HG02870 (cell line): ENCODE data around the gene DAPK1.
"Not testable (repeated sequence)": the region's sequence is repeated elsewhere in the genome, so short reads cannot be mapped to it uniquely, and the experiment has no call there.

Experiments
- ATAC-seq: cut with Tn5 transposase; IDR thresholded peaks from one replicate; pipeline ENCODE4 v1.9.1; 2021; ENCODE audit warnings: mild to moderate bottlenecking, moderate library complexity; ENCODE audit not compliant: unreplicated experiment

DAPK1 gene

GRCh38 chr9:87729246-87729645, 231.6 kb downstream of the DAPK1 start:
- ATAC-seq = no peak

DNA sequence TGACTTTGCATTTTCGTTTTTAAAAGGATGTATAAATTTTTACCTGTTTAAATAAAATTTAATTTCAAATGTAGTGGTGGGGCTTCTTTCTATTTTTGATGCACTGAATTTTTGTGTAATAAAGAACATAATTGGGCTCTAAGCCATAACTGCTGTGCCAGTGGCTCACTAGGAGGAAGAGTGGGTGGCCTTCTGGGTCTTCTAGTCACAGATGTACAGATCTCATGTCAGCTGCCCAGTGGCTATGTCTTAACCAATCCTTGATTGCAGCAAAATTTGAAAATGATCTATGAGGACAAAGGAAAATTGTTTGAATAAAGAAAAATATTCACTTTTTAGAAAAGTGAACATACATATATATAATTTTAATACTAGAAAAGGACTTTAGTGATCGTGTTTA, 233.7 kb downstream of the DAPK1 start:
- ATAC-seq = no peak

DNA sequence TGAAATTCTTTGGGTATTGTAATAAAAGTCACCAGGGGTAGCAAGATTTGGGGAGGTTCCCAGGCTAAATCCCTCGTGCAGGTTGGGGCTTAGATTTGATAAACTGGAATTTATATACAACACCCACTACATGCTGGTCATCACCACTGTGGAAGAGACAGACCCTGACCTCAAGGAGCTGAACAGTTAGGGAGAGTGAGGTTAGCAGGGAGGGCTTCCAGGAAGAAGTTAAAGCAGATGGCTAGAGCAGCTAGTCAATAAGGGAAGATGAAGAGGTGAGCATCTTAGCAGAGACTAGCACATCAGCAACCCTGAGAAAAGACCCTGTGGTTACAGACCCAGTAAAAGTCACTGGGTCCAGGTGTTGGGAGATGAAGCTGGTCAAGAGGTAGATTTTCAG, 234.7 kb downstream of the DAPK1 start:
- no peak for ATAC-seq

DNA sequence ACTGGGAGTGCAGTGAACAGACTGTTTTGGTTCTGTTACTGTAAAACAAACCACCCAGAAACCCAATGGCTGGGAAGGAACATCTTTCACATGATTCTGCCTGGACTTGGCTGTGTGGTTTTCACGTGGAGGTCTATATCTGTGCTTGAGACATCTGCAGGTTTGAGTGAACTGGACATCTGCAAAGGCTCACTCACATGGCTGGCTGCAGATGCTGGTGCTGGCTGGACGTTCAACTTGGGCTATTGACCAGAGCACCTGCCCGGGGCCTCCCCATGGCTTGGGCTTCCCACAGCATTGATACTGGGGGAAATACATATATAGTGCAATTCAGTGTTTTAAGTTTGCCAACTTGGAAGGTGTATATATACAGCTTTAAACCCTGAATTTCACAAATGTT, 235.1 kb downstream of the DAPK1 start:
- no peak for ATAC-seq

GRCh38 chr9:87733273-87734052, 235.8 kb downstream of the DAPK1 start:
- ATAC-seq = no peak

- no peak for ATAC-seq
Measured at GRCh38 chr9:87734106-87734505, 236.4 kb downstream of the DAPK1 start.

- ATAC-seq = no peak
Measured at GRCh38 chr9:87739546-87739945, 241.9 kb downstream of the DAPK1 start.

DNA sequence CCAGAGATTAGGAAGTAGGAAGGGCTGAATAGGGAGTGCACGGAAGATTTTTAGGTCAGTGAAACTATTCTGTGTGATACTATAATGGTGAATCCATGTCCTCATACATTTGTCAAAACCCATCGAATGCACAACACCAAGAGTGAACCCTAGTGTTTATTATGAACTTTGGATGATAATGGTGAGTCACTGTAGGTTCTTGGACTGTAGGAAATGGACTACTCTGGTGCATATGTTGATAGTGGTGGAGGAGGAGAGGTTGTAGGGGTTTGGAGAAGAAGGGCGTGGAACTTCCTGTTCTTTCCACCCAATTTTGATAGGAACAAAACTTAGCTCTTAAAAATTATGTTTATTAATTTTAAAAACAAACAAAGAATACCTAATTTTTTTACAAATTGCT, 242.5 kb downstream of the DAPK1 start:
- ATAC-seq = no peak

DNA sequence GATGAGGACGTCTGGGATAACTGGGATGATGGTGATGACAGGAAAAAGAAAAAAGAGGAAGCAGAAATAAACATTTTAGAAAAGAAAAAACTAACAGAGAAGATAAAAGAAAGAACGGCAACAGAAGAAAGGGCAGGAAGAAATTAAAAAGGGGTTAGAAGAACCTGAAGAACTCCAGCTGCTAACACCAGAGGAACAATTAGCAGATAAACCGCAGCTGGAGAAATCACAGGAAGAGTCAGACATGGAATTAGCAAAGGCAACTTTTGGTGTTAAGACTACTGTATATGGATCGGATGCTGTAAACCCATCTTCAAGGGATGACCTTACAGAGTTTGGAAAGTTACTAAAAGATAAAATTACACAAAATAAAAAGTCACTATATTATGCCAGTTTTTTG, 243.7 kb downstream of the DAPK1 start:
- no peak for ATAC-seq

GRCh38 chr9:87741891-87742290, 244.2 kb downstream of the DAPK1 start:
- ATAC-seq = no peak

- no peak for ATAC-seq
Measured at GRCh38 chr9:87742813-87743428, 245.3 kb downstream of the DAPK1 start.

GRCh38 chr9:87744247-87744646, 246.6 kb downstream of the DAPK1 start:
- ATAC-seq = not testable (repeated sequence)

GRCh38 chr9:87746186-87746585, 248.5 kb downstream of the DAPK1 start:
- no peak for ATAC-seq

GRCh38 chr9:87748881-87749280, 251.2 kb downstream of the DAPK1 start:
- no peak for ATAC-seq

GRCh38 chr9:87749335-87750035, 251.8 kb downstream of the DAPK1 start:
- ATAC-seq = no peak

DNA sequence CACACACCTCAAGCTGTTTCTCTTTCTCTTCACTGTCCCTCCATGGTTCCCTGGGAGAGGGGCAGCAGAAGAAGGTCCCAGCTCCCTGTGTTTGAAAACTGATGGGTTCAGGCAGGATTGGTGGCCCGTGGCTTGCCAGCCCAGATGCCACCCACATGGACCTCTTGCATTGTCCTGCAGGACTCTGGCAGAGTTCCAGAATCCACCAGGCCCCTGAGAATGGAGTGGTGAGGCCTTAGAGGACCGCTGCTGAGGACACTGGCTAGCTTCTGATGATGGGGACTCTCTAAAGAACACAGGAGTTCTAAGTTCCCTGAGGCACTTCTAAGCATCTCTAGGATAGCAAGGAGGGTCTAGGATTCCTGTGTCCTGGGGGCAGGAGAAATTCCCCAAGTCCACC, 253.1 kb downstream of the DAPK1 start:
- ATAC-seq = no peak

DNA sequence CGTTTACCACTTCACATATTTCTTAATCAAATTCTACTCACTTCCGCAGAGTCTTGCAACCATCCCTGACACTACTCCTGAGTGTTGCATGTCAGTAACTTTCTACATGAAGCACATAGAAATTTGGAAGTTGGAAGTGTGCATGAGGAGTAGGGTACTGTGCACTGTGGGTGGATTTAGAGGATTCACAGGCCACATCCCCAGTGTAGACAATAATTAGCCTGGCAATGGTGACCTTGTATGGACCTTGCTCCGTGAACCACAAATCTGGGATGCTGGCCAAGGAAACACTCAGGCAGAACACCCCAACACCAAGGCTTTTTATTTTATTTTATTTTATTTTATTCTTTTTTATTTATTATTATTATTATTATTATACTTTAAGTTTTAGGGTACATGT, 253.8 kb downstream of the DAPK1 start:
- no peak for ATAC-seq

GRCh38 chr9:87751868-87752267, 254.2 kb downstream of the DAPK1 start:
- no peak for ATAC-seq

DNA sequence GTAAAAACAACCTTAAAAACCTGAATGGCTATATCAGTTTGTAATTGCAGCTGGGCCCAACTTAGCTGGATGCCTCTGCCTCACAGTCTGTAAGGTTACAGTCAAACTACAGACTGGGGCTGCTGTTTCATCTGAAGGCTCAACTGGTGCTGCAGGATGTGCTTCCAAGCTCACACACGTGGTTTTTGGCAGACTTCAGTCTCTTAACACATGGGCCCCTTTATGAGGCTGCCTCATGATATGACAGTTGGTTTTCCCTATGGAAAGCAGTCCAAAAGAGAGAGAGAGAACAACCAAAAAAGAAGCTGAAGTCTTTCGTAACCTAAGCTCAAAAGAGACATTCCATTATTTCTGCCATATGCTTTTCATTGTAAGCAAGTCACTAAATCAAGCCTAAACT, 255.6 kb downstream of the DAPK1 start:
- ATAC-seq = no peak
